Activated effector memory CD4-positive, alpha-beta T cell treated with Interleukin-2 at 50 U/mL for 16 hours (primary cell): Measurements from ENCODE around the gene MBOAT7.

Experiments
- DNase-seq: peaks from one replicate; pipeline ENCODE4 v3.0.0-alpha.2; 2020

The MBOAT7 gene

DNA sequence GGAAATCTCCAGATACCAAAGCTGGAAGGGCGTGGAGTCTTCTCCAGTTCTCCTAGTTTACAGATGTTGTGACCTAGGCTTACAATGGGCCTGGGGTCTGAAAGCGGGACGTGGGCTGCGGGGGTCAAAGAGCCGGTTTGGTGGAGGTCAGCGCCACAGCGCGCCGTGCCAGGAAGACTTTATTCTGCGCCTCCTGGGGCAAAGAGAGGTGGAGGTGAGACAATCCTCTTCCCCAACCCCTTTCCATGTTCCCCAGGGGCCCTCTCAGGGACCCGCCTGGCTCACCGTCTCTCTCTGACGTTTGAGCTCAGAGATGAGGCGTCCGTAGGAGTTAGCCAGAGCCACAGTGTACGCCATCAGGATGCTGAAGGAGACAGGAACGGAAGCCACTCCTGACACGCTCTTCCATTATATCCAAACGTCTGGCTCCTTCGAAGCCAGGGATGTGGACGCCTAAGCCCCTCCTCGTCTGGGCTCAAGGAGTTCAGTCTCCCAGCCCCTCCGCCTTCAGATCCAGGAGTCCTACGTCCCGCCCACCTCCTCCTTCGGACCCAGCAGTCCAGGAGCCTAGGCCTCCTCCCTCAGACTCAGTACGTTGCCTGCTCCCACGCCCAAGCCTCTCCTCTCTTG is 29.1 kb downstream of the MBOAT7 start:
- DNase-seq, result no peak

DNA sequence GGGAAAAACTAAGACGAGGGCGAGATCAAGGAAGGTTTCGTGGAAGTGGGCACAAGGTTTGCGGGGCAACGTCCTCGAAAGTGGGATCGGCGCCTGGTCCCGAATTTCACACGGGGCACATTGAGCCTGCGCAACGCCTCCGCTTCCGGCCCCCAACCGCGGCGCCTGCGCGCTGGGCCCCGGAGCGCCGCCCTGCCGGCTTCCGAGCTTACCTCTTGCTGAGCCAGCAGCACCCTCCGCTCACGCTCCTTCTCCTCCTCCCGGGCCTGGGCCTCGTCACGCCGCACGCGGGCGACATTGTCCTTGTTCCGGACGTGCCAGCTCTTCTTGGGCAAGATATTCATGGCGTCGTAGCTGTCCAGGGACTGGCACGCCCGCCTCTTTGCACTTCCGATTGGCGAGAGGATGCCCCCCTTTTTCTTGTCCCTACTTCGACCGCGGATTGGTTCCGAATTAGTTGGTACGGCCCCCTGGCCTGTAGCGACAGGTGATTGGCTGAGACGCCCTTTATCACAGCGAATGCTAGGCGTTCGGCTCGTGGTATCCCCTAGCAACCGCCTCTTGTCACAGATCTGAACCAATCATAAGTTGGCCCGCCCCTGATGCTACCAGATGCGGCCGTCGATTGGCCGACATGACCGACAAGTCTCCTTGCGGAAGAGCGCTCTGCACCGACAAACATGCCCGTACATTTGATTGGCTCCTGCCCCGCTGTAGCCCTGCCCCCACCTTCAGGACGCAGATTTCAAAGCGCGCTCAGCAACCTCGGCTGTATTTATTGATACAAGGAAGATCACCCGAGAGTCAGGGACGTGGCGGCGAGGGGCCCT is 29.8 kb downstream of the MBOAT7 start, which contains the start of gene LENG1:
Gene LENG1, minus strand, starts transcription at position 370 of the 830 bp plus-strand sequence. Its CDS starts 26 bp downstream, at position 344.
- DNase-seq, result peak; percentile 97

DNA sequence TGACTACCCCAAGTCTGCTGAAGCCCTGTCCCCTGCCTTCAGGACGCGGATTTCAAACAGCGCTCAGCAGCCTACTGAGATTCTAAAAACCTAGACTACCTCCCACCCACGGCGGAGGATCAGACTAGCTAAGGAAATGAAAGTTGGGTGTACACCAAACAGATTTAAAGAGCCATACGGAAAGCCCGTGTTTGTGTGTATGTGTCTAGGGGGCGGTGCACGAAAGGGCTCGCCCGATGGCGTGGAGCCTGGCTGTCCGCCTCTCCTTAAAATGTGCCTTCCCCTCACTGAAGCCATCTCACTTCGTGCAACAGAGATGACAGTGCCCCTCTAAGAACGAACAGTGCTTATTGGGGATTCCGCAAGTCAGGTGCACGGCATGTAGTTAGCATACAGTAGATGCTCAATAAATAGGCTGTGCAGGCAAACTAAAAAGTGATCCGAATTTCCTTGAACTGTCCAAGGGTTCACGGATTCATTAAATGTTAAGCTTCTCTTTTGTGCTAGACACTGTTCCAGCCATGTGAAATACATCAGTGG is 30.5 kb downstream of the MBOAT7 start:
- DNase-seq, result no peak

DNA sequence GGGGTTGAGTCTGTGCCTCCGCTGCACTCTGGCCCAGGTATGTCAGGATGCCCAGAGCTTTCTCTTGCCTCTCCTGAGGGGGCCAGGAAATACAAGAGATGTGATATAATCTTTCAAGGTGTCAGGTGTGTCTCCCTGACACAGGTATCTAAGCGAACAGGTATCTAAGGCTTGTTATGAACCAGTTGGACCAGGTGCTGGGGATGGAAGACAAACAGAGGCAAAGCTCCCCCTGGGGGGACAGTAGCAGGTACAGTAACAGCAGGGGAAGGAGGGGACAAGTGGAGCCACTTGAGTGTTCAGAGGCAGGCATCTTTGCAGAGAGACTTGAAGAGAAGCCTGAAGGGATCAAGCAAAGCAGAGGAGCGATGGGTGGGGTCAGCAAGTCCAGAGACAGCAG is 32.4 kb downstream of the MBOAT7 start:
- no peak for DNase-seq

DNA sequence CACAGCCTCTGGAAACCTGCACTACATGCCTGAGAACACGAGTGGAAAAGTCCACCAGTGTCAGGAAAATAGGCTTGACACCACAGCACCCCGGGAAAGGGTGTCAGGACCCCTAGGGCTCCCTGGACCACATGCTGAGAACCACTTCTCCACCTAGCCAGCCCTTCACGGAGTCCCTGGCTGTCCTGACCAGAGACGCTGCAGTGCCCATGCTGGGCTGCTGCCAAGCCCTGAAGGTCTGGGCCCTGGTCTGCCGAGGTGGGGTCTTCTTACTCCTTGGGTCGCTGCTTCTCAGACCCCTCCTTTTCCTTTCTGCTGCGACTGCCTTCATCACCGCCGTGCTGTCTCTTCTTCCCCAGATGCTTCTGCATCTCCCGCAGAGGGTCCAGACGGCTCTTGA is 32.9 kb downstream of the MBOAT7 start:
- DNase-seq, result no peak

DNA sequence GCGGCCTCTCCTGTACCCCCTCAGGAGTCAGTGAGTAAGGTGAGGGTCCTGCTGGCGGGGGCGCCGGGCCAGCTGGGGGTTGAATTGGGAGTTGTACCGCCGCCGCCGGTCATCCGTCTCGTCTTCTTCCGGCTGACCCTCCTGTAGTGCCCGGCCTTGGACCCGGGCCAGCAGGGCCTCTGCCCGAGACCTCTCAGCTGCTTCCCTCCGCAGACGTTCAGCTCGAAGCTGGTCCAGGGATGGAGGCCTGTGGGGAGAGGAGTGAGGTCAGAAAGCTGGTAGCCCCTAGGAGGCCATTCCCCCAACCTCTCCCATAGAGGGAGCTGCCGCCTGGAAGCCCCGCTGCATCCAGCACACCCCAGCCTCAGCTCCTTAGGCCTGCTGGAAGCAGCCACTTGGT is 33.7 kb downstream of the MBOAT7 start:
- no peak for DNase-seq

DNA sequence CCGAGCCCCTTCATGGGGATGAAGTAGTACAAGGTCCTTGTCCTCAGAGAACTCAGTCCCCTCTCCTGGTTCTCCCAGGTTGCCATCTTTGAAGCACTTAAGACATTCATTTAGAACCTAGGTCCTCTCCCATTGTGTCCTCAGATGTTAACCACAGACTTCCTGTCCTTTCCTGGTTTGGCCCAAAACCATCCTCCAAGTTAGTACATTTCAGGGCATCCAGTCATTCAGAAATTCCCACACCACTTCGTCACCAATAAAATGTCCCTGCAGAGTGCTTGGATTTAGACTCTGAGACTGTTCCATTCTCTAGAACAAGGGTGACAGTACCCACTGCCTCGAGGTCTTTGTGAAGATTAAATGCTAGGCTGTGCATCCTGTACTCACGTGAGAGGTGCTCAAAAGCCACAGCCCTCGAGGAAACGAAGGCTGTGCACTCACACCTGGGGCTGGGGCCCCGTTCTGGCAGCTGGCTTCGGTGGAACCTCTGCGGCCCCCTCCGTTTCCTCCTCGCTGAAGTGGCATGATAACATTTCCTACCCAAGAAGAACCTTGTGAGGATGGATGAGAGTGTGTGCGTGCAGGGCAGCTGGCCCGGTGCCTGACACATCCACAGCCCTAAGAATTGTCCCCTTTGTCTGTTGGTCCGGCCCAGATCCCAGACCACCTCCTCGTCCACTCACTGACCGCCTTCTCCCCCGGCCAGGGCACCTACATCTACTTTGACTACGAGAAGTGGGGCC is 34.6 kb downstream of the MBOAT7 start:
- peak; percentile 19 for DNase-seq

DNA sequence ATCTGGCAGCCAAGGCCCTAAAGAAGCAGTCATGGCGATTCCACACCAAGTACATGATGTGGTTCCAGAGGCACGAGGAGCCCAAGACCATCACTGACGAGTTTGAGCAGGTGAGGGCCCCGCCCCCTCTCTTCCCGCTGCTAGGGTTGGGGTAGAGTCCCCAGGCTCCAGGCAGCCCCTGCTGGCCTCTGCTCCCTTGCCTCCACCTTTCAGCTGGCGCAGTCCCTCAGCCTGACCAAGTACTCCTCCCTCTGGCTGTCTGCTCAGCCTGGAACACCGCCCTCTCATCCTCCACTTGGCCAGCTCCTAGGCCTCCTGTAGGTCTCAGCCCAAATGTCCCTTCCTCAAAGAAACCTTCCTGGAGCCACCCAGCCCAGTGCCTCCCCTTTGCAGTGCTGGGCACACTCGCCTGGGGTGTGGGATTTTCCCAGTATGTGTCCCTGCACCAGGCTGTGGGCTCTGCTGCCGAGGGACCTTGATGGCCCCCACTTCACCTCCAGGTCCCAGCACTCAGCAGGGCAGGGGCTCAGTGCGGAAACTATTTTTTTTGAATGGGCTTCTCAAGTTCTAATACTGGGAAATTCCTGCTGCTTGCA is 35.6 kb downstream of the MBOAT7 start:
- no peak for DNase-seq

DNA sequence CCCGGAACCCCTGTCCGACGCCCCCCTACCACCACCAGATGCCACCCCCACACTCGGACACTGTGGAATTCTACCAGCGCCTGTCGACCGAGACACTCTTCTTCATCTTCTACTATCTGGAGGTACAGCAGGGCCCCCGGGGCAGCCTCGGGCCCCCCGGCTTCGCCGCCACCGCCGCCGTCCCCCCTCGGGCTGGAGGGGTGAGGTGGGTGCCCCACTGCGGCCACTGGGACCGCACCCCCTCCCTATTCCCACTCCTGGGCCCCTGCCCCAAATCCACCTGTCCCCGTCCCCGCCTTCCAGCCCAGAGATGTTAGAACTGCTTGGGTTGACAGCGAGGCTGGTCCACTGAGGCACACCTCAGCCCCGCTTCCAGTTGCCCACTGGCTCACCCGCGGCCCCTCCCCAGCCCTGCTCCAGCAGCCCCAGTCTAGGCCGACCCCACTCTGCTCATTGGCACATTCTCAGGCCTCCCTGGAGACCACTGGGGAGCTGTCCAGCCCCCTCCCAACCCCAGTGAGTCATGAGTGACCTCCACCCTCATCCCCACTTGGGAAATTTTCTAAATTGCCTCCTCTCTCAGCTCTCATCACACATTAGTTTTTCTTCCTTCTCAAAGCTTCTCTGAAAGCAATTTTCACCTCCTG is 36.4 kb downstream of the MBOAT7 start:
- DNase-seq, result no peak

DNA sequence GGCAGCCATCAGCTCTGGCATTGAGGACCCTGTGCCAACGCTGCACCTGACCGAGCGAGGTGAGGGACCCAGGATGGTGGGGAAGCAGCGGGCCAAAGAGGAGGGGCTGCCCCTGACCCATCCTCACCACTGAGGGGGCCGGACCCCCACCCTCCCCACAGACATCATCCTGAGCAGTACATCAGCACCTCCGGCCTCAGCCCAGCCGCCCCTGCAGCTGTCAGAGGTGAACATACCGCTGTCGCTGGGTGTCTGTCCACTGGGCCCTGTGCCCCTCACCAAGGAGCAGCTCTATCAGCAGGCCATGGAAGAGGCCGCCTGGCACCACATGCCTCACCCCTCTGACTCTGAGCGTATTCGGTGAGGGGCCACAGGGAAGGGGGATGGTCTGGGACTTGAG is 37.1 kb downstream of the MBOAT7 start:
- DNase-seq, result no peak

DNA sequence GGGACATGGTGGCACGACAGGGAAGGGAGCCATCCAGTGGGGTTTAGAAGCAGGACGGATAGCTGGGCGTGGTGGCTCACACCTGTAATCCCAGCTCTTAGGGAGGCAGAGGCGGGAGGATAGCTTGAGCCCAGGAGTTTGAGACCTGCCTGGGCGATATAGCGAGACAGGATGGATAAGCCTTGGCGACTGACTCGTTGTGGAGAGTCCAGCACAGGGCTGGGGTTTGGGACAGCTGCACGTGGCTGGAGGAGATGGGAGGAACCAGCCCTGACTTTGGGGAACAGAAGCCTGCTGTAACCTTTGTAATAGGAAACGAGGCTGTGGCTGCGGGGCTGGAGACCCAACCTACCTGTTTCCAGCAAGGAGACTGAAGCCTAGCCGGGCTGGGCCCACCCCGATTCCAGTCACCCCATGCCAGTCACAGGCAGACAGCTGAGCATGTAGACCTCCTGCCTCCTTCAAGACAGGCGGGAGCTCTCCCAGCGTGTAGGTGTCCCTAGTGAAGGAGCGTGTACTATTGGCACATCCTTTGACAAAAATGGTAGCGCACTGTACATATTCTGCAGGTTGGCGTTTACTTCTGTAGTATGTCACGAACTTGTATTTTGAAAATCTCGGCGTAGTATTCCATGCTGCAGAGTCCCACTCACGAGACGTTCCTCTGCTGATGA is 37.9 kb downstream of the MBOAT7 start:
- no peak for DNase-seq

DNA sequence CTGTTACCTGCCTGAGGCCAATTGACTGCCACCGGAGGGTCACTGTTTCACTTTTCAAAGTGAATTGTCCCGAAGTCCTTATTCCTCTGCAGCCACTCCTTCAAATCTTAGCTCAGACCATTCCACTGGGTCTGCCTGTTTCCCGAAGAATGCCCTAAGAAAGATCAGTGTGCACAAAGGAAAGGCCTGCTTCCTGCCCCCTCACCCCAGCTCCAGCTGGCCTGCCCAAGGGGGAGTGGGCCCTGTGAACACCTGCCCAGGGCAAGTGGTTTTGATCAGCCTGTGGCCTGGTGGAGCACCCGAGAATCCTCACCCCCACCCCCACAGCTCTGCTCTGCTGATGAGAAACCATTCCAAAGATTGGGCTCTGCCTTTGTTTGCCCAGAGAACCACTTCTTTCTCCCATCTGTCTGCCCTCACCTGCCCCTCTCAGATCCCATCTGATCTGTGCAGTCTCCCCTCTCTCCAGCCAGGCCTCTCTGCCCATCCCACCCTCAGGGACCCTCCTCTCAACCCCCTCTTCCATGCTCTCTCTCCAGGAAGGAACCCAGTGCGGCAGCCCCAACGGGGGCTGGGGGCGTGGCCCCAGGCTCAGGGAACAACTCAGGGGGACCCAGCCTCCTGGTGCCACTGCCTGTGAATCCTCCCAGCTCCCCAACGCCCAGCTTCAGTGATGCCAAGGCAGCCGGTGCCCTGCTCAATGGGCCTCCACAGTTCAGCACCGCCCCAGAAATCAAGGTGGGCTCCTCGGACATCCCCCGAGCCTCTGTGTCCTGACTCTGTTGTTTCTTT is 40.2 kb downstream of the MBOAT7 start:
- no peak for DNase-seq

DNA sequence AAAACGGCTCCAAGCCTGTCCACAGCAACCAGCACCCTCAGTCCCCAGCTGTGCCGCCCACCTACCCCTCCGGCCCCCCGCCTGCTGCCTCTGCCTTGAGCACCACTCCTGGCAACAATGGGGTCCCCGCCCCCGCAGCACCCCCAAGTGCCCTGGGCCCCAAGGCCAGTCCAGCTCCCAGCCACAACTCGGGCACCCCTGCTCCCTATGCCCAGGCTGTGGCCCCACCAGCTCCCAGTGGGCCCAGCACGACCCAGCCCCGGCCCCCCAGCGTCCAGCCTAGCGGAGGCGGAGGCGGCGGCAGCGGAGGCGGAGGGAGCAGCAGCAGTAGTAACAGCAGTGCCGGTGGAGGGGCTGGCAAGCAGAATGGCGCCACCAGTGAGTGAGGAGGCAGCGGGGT is 41.2 kb downstream of the MBOAT7 start:
- no peak for DNase-seq

DNA sequence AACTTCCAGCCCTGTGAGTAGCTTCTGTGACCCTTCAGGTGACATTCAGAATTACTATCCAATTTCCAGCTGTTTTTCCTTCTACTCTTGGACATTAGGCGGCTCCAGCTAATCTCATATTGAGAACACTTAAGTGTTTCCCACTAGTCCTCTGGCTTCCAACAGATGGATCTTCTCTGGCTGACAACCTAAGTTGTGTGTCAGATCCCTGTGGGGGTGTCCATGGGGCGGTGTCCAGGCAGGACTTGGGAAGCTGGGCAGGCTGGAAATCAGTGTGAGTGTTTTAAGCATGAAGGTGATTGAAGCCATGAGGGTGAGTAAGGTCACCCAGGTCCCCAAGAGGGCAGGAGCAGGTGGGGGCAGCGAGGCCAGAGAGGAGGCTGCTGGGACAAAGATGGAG is 41.7 kb downstream of the MBOAT7 start:
- no peak for DNase-seq

DNA sequence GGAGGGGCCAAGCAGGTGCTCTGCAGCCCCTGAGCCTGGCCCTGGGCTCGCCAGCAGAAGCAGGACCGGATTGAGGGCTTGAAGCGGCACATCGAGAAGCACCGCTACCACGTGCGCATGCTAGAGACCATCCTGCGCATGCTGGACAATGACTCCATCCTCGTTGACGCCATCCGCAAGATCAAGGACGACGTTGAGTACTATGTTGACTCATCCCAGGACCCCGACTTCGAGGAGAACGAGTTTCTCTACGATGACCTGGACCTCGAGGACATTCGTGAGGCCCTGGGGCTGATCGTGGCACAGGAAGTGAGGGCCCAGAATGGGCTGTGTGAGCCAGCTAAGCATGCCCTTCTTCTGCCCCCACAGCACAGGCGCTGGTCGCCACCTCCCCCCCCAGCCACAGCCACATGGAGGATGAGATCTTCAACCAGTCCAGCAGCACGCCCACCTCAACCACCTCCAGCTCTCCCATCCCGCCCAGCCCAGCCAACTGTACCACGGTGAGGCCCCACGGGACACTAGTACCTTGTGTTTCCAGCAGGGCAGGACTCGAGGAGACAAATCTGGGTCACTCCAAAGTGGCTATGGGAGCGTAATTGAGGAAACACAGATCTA is 43.7 kb downstream of the MBOAT7 start:
- DNase-seq, result no peak

DNA sequence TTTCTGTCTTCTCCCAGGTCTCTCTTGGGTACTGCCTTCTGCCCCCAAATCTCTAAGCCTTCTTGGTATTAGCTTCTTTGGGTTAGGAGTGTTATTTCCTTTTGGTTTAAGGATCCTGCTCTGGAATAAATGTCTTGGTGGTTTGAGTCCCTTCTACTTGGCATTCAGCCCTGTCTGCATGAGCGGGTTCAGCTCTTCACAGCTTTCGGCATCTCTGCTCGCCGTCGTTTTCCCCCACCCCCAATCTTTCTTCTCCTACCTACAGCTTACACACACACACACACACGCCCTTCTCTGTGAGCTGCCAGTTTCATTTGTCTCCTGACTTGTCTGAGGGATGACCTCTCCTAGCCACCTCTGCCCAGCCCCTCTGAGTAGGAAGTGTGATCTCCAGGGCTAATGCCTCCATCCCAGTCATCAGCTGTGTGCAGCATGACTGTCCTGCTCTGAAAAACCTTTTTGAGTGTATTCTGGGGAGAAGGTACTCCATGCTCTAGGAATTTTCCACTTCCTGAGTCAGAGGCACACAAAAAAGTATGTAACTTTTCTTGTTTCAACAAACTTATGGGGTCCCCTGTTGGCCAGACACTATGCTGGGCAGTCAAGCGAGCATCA is 47.1 kb downstream of the MBOAT7 start:
- no peak for DNase-seq

DNA sequence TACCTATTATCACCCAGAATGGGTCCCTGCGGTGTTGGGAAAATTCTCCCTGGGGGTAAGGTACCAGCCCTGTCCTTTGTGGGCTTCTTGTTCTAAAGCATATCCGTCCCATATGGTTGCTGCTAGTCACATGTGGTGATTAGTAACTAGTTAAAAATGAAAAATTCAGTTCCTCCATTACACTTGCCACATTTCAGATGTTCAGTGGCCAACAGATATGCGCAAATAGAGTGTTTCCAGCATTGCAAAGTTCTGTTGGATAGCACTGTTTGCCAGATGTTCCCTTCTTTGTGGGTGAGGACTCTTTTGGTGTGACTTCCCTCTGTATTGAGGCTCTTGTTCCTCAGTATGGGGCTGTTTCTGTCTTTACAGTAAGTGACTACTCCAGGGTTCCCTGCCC is 48.0 kb downstream of the MBOAT7 start:
- no peak for DNase-seq

DNA sequence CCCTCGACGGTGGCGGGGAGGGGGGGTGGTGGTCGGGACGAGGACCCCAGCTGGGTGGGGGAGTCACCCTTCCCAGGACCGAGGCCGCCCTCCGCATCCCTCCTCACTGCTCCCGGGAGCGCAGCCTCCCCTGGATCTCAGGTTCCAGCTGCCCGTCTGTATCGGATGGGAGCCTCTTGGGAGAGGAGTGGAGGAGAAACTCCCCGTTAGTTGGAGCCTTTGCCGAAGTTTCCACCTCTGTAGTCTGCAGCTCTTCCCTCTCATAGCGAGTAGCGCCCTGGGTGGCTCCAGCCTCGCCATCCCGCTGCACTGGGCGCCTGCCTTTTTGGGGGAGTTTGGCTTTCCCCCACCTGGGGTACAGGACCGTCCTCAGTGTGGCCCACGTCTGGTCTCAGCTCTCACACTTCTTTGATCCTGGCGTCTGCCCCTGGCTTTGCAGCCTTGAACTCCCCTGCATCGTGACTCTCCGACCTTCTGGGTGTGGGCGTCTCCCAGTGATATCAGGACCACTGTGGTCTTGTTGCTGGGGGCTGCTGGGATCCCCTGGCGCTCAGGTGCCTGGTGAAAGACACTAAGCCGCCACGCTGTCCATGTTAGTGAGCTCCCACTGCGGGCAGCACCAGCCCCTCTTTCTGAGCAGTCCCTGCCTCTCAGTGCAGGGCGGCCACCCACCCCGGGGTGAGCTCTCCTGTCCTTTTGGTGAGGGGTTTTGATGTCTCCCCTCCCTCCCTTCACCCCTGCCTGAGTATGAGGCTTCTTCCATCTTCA is 50.7 kb downstream of the MBOAT7 start:
- no peak for DNase-seq
